Stimulated activated CD8-positive, alpha-beta memory T cell treated with anti-CD3 and anti-CD28 coated beads, Interleukin-15, amount 100 ng/mL, for 1 hour (primary cell): ENCODE data around the gene LMNTD2.

ENCODE experiments used
- DNase-seq: peaks from one replicate; pipeline ENCODE4 v3.0.0-alpha.2; 2020; ENCODE audit warnings: low read depth

Gene LMNTD2

GRCh38 chr11:560305-561147 is at the start of gene LMNTD2, which contains the start of gene RASSF7:
Gene LMNTD2 (minus strand): TSS chr11:560738. CDS start chr11:560716, 22 bp downstream.
Gene RASSF7 (plus strand): TSS chr11:560970. CDS start chr11:561769, 799 bp downstream.
- DNase-seq = peak; percentile 90

GRCh38 chr11:609341-609811 is 48.8 kb upstream of the LMNTD2 start:
- no peak for DNase-seq

GRCh38 chr11:608791-609251 is 48.3 kb upstream of the LMNTD2 start:
- DNase-seq = no peak

GRCh38 chr11:607971-608659 is 47.6 kb upstream of the LMNTD2 start:
- no peak for DNase-seq

- no peak for DNase-seq
These were observed 46.7 kb upstream of the LMNTD2 start for GRCh38 chr11:607020-607780.

- no peak for DNase-seq
These were observed 45.7 kb upstream of the LMNTD2 start for GRCh38 chr11:606245-606644.

- DNase-seq = no peak
These were observed 45.0 kb upstream of the LMNTD2 start for GRCh38 chr11:605286-606129.

- no peak for DNase-seq
These were observed 42.6 kb upstream of the LMNTD2 start for GRCh38 chr11:603154-603553.

GRCh38 chr11:601573-602245 is 41.2 kb upstream of the LMNTD2 start:
- no peak for DNase-seq

GRCh38 chr11:598005-598680 is 37.6 kb upstream of the LMNTD2 start:
- DNase-seq = no peak

- DNase-seq = no peak
These were observed 36.7 kb upstream of the LMNTD2 start for GRCh38 chr11:597166-597725.

- no peak for DNase-seq
These were observed 35.8 kb upstream of the LMNTD2 start for GRCh38 chr11:596374-596773.

GRCh38 chr11:595400-595799 is 34.9 kb upstream of the LMNTD2 start:
- DNase-seq = no peak

- DNase-seq = no peak
These were observed 32.8 kb upstream of the LMNTD2 start for GRCh38 chr11:593347-593746.

GRCh38 chr11:592918-593317 is 32.4 kb upstream of the LMNTD2 start:
- no peak for DNase-seq

- no peak for DNase-seq
These were observed 32.0 kb upstream of the LMNTD2 start for GRCh38 chr11:592501-592900.

- no peak for DNase-seq
These were observed 30.5 kb upstream of the LMNTD2 start for GRCh38 chr11:590997-591396.

- no peak for DNase-seq
These were observed 29.3 kb upstream of the LMNTD2 start for GRCh38 chr11:589798-590197.

GRCh38 chr11:587978-588380 is 27.4 kb upstream of the LMNTD2 start:
- no peak for DNase-seq

- DNase-seq = no peak
These were observed 27.0 kb upstream of the LMNTD2 start for GRCh38 chr11:587546-587945.
